ENCODE results near the gene LCMT2. TPM values are rescaled to one million over a fixed set of nuclear protein-coding genes. Genes with fewer than 3 reads are reported as not detected.
A peak's percentile ranks its signal among the peaks of the same experiment; 100 is the strongest.

LCMT2 gene
- 3.7 TPM for total RNA-seq

GRCh38 chr15:43329960-43330779, at the start of gene LCMT2:
Gene LCMT2, minus strand, starts transcription at chr15:43330573. Its CDS starts 84 bp downstream, at chr15:43330489.
- DNase-seq (ENCODE audit: low spot score) (peak; percentile 96), ATAC-seq (peak; percentile 96)

- ATAC-seq: no peak
- no peak for DNase-seq (ENCODE audit: low spot score)
Observed at GRCh38 chr15:43378601-43379000, 48.2 kb upstream of the LCMT2 start.

- DNase-seq (ENCODE audit: low spot score): no peak
- peak; percentile 54 for ATAC-seq
Observed at GRCh38 chr15:43376017-43376705, 45.8 kb upstream of the LCMT2 start.

- DNase-seq (ENCODE audit: low spot score) (peak; percentile 88), ATAC-seq (peak; percentile 93)
Observed at GRCh38 chr15:43370975-43371974, 40.9 kb upstream of the LCMT2 start, which contains the start of the genes TUBGCP4 and ZSCAN29. Gene TUBGCP4, plus strand, starts transcription at chr15:43371101. Its CDS starts 254 bp downstream, at chr15:43371355. Gene ZSCAN29, minus strand, starts transcription at chr15:43371043. Its CDS starts 1,130 bp downstream, at chr15:43369913.

- ATAC-seq (peak; percentile 68), DNase-seq (ENCODE audit: low spot score) (no peak)
Observed at GRCh38 chr15:43370310-43370974, 40.1 kb upstream of the LCMT2 start.

GRCh38 chr15:43361313-43361903, 31.0 kb upstream of the LCMT2 start:
- DNase-seq (ENCODE audit: low spot score): no peak
- ATAC-seq: no peak

- no peak for ATAC-seq
- DNase-seq (ENCODE audit: low spot score): no peak
Observed at GRCh38 chr15:43360821-43361220, 30.4 kb upstream of the LCMT2 start.

GRCh38 chr15:43352693-43353382, 22.5 kb upstream of the LCMT2 start:
- ATAC-seq (no peak), DNase-seq (ENCODE audit: low spot score) (no peak)

GRCh38 chr15:43347114-43347513, 16.7 kb upstream of the LCMT2 start:
- DNase-seq (ENCODE audit: low spot score): no peak
- no peak for ATAC-seq

GRCh38 chr15:43346305-43346704, 15.9 kb upstream of the LCMT2 start:
- DNase-seq (ENCODE audit: low spot score): no peak

GRCh38 chr15:43330780-43331087, 361 bp upstream of the LCMT2 start:
- ATAC-seq (no peak), DNase-seq (ENCODE audit: low spot score) (no peak)

More at GRCh38 chr15:43346305-43346704, 15.9 kb upstream of the LCMT2 start:
- no peak for ATAC-seq

GRCh38 chr15:43329217-43329959, 985 bp downstream of the LCMT2 start:
- no peak for ATAC-seq
- DNase-seq (ENCODE audit: low spot score): no peak

- ATAC-seq (no peak), DNase-seq (ENCODE audit: low spot score) (no peak)
Observed at GRCh38 chr15:43325039-43325684, 5.2 kb downstream of the LCMT2 start.

GRCh38 chr15:43318990-43319771, 11.2 kb downstream of the LCMT2 start:
- no peak for ATAC-seq
- no peak for DNase-seq (ENCODE audit: low spot score)

- ATAC-seq (no peak), DNase-seq (ENCODE audit: low spot score) (no peak)
Observed at GRCh38 chr15:43317566-43318184, 12.7 kb downstream of the LCMT2 start.

GRCh38 chr15:43316971-43317346, 13.4 kb downstream of the LCMT2 start:
- no peak for ATAC-seq
- no peak for DNase-seq (ENCODE audit: low spot score)
